ENCODE data around the gene NIP7. TPM values are rescaled to one million over a fixed set of nuclear protein-coding genes. Genes with fewer than 3 reads are reported as not detected.
"Not testable (repeated sequence)": the region's sequence is repeated elsewhere in the genome, so short reads cannot be mapped to it uniquely, and the experiment has no call there.

Gene NIP7
- total RNA-seq, 2 experiments from 2014 or later, result 39.1 to 41.3 TPM

GRCh38 chr16:69346683-69347082 is 7.1 kb downstream of the NIP7 start:
- no peaks in the 10 kb centered on the region for H3K27me3 Mint-ChIP-seq
- peaks cover 12% of the 10 kb centered on the region for H3K4me1 Mint-ChIP-seq
- ATAC-seq (no peak), DNase-seq (no peak)
- no peak overlapping the region for H3K4me3 Mint-ChIP-seq
- intact Hi-C loops (cut with DNase I, micrococcal nuclease), result no loop called here
- H3K36me3 Mint-ChIP-seq (ENCODE audit: low read depth), result peaks cover 39% of the 10 kb centered on the region
- ChIA-PET CTCF (interaction anchor here (0.7 kb wide), 1 partner anchor 36 kb away, joined by 3 read pairs; no protein-coding TSS in a partner anchor), POLR2A (interaction anchor here (0.5 to 1.2 kb wide), 2 partner anchors 10 to 683 kb away, joined by 3 to 4 read pairs; no protein-coding TSS in a partner anchor)
- no peaks in the 10 kb centered on the region for H3K9me3 Mint-ChIP-seq (ENCODE audit: low read depth)
- no peak overlapping the region for H3K27ac Mint-ChIP-seq

- POLR2A ChIA-PET, result interaction anchor here (0.7 kb wide), 1 partner anchor 13 kb away, joined by 3 read pairs; no protein-coding TSS in a partner anchor
- H3K36me3 Mint-ChIP-seq (ENCODE audit: low read depth), result peaks cover 36% of the 10 kb centered on the region
- H3K9me3 Mint-ChIP-seq (ENCODE audit: low read depth), result no peaks in the 10 kb centered on the region
- no peak overlapping the region for H3K27ac Mint-ChIP-seq
- DNase-seq (no peak), ATAC-seq (no peak)
- intact Hi-C loops (cut with DNase I, micrococcal nuclease), result no loop called here
- CTCF ChIA-PET, result interaction anchor here (0.6 kb wide), 1 partner anchor 48 kb away, joined by 3 read pairs; no protein-coding TSS in a partner anchor
- H3K27me3 Mint-ChIP-seq, result no peaks in the 10 kb centered on the region
- H3K4me1 Mint-ChIP-seq, result peaks cover 8% of the 10 kb centered on the region
- no peak overlapping the region for H3K4me3 Mint-ChIP-seq
Observed at GRCh38 chr16:69348222-69348621, 8.7 kb downstream of the NIP7 start.

DNA sequence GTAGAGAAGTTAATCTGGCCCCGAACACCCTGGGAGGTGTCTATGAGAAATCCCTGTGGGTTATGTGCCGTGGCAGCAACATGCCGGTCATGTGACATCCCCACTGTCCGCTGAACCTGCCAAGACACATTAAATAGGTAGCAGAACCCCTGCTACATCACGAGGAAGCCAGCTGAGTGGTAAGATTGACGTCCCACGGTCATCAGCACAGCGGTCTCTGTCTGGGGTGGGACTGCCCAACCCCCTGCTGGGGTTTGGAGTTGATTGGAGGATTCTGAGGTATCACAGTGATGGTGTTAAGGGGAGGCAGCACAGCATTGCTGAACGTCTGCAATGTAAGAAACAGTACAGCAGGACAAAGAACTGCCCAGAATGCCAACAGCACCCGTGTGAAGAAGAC is 10.0 kb downstream of the NIP7 start:
- CTCF ChIA-PET, result no interaction called here
- no peak overlapping the region for H3K27ac Mint-ChIP-seq
- DNase-seq (no peak), ATAC-seq (no peak)
- no peaks in the 10 kb centered on the region for H3K9me3 Mint-ChIP-seq (ENCODE audit: low read depth)
- no peaks in the 10 kb centered on the region for H3K27me3 Mint-ChIP-seq
- intact Hi-C loops (cut with DNase I, micrococcal nuclease), result no loop called here
- POLR2A ChIA-PET, result no interaction called here
- H3K4me3 Mint-ChIP-seq, result no peak overlapping the region
- H3K4me1 Mint-ChIP-seq, result peaks cover 8% of the 10 kb centered on the region
- peaks cover 31% of the 10 kb centered on the region for H3K36me3 Mint-ChIP-seq (ENCODE audit: low read depth)

DNA sequence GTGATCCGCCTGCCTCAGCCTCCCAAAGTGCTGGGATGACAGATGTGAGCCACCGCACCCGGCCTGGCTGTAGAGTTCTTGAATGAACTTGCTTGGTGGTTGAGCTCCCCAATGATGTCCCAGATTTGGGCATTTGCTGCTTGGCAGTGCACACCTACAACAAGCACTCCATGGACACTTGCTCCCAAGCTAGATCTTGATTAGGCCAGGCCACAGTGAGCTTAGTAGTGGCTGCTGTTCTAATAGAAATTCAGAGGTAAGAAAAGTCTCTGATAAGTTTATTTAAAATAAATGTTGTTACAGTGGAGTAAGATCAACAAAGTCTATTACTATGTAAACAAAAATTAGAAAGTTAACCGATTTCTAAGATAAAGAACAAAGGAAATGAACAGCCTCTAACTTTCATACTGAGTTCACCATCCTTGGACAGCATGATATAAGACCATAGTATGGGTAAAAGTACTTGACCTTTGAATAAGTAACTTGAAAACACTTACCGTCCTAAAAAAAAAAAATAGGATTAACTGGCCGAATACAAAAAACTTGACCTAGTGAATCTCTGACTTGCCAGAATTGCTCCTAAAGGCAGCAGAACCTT is 11.1 kb downstream of the NIP7 start:
- ChIA-PET CTCF (interaction anchor here (0.8 kb wide), 2 partner anchors 374 to 404 kb away, joined by 3 to 4 read pairs; no protein-coding TSS in a partner anchor), POLR2A (no interaction called here)
- H3K36me3 Mint-ChIP-seq (ENCODE audit: low read depth), result peaks cover 29% of the 10 kb centered on the region

DNA sequence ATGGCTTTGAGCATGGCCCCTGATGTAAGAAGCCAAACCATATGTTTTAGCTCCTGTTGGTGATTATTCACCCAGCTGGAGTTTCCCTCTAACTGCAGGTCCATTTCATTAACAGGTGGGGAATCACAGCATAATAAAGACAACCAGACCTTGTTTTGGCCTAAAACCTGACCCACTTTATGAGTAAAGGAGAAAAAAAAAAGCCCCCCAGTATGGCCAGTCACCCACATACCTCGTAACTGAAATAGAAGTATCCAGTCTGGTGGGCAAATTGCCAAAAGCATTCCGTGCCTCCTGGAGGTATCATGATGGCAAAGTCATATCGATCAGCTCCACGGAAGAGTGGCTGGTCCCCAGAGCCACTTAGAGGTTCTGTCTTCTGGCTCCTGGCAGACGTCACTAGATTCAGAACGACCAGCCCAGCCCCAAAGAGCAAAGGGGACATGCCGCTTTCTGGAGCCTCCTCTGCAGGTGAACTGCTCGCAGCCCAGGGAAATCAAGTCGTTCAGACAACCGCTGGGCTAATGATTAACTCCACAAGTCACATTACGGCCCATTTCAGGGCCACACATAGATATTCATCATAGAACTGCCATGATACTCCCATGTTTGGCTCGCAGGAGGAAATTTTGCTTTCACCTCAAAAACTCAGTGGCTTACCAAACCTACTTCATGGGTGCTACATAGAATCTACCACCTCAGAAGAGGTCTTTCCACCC is 11.9 kb downstream of the NIP7 start, which contains the start of gene TMED6:
Gene TMED6, minus strand, starts transcription at position 478 of the 719 bp plus-strand sequence. Its CDS starts 33 bp downstream, at position 445.
- Mint-ChIP-seq H3K4me3 (no peak within 1 kb of the TSS), H3K36me3 (ENCODE audit: low read depth) (peaks cover 29% of the 10 kb centered on the region), H3K27ac (no peak within 1 kb of the TSS), H3K4me1 (no peaks in the 10 kb centered on the region), H3K27me3 (no peaks in the 10 kb centered on the region), H3K9me3 (ENCODE audit: low read depth) (no peaks in the 10 kb centered on the region)
- no peak for ATAC-seq
- intact Hi-C loops (cut with DNase I, micrococcal nuclease), result no loop called here
- POLR2A ChIA-PET, result interaction anchor here (0.6 to 0.7 kb wide), 2 partner anchors 26 to 701 kb away, joined by 4 to 6 read pairs; no protein-coding TSS in a partner anchor
- no peak for DNase-seq
- CTCF ChIA-PET, result interaction anchor here (0.8 kb wide), 1 partner anchor 403 kb away, joined by 3 read pairs; no protein-coding TSS in a partner anchor

More for the DNA sequence above, 11.1 kb downstream of the NIP7 start:
- Mint-ChIP-seq H3K9me3 (ENCODE audit: low read depth) (no peaks in the 10 kb centered on the region), H3K4me3 (no peak overlapping the region), H3K4me1 (peaks cover 5% of the 10 kb centered on the region), H3K27me3 (no peaks in the 10 kb centered on the region), H3K27ac (no peak overlapping the region)
- no peak for DNase-seq
- ATAC-seq, result no peak
- intact Hi-C loops (cut with DNase I, micrococcal nuclease), result no loop called here

DNA sequence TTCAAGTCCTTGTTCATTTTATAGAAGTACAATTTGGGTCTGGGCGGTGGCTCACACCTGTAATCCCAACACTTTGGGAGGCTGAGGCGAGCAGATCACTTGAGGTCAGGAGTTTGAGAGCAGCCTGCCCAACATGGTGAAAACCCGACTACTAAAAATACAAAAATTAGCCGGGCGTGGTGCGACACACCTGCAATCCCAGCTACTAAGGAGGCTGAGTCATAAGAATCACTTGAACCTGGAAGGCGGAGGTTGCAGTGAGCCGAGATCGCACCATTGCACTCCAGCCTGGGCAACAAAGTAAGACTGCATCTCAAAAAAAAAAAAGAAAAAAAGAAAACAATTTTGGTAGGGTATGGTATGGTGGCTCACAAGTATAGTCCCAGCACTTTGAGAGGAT is 20.5 kb downstream of the NIP7 start:
- H3K36me3 Mint-ChIP-seq (ENCODE audit: low read depth), result peaks cover 31% of the 10 kb centered on the region
- ATAC-seq; POLR2A ChIA-PET; intact Hi-C loops (cut with DNase I, micrococcal nuclease); DNase-seq; H3K27me3 Mint-ChIP-seq; H3K4me1 Mint-ChIP-seq; H3K9me3 Mint-ChIP-seq (ENCODE audit: low read depth); H3K4me3 Mint-ChIP-seq; CTCF ChIA-PET; H3K27ac Mint-ChIP-seq: not testable (repeated sequence)

DNA sequence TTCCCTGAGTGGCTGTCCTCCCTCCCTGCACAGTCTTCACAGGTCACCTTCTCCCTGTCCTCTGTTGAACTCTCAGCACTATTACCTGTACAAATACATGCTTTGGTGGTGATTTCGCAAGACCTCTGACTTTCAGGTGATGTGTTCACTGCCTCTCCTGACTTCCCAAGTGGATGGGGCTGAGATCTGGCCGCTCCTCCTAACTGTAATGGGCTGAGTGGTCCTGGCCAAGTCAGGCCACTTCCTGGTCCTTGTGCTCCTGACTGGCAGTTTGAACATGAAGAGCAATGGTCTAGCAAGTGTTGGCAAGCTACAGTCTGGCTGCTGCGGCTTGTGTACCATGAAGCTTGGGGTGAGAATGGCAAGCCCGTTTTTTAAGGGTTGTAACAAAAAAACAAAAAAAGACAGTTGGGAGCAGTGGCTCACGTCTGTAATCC is 23.7 kb downstream of the NIP7 start:
- ChIA-PET POLR2A (no interaction called here), CTCF (no interaction called here)
- DNase-seq, result no peak
- no peak overlapping the region for H3K27ac Mint-ChIP-seq
- no peak for ATAC-seq
- no peaks in the 10 kb centered on the region for H3K27me3 Mint-ChIP-seq
- no peaks in the 10 kb centered on the region for H3K9me3 Mint-ChIP-seq (ENCODE audit: low read depth)
- intact Hi-C loops (cut with DNase I, micrococcal nuclease), result no loop called here
- peaks cover 19% of the 10 kb centered on the region for H3K4me1 Mint-ChIP-seq
- no peak overlapping the region for H3K4me3 Mint-ChIP-seq
- H3K36me3 Mint-ChIP-seq (ENCODE audit: low read depth), result peaks cover 44% of the 10 kb centered on the region

GRCh38 chr16:69364088-69364487 is 24.5 kb downstream of the NIP7 start:
- DNase-seq (no peak), ATAC-seq (no peak)
- H3K27ac Mint-ChIP-seq, result no peak overlapping the region
- H3K4me3 Mint-ChIP-seq, result no peak overlapping the region
- H3K36me3 Mint-ChIP-seq (ENCODE audit: low read depth), result peaks cover 47% of the 10 kb centered on the region
- H3K9me3 Mint-ChIP-seq (ENCODE audit: low read depth), result no peaks in the 10 kb centered on the region
- intact Hi-C loops (cut with DNase I, micrococcal nuclease), result no loop called here
- ChIA-PET CTCF (no interaction called here), POLR2A (no interaction called here)
- no peaks in the 10 kb centered on the region for H3K27me3 Mint-ChIP-seq
- H3K4me1 Mint-ChIP-seq, result peaks cover 19% of the 10 kb centered on the region

- H3K36me3 Mint-ChIP-seq (ENCODE audit: low read depth), result peaks cover 57% of the 10 kb centered on the region
Observed at GRCh38 chr16:69365901-69366300, 26.3 kb downstream of the NIP7 start.

DNA sequence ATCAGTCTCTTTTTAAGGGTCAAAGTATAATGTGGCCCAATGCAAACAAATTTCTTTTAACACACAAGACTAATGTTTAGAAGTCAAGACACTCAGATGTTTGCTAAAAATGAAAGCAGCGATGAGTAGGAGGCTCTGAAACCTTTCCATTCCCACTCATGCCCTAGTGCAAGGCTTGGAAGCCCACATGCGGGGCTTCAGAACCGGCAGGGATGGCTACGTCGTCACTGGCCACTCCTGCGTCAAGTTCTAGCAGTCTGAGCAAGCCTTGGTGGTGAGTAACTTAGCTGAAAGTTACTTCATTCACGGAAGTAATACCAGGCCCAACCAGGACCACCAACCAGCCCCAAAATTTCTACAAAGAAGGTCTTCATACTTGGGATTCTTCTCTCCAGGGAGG is 26.9 kb downstream of the NIP7 start:
- peaks cover 21% of the 10 kb centered on the region for H3K4me1 Mint-ChIP-seq
- no peaks in the 10 kb centered on the region for H3K9me3 Mint-ChIP-seq (ENCODE audit: low read depth)
- peak overlapping the region; percentile 75 for H3K27ac Mint-ChIP-seq
- H3K4me3 Mint-ChIP-seq, result no peak overlapping the region
- no peaks in the 10 kb centered on the region for H3K27me3 Mint-ChIP-seq
- peak; percentile 83 for ATAC-seq
- CTCF ChIA-PET, result interaction anchor here (0.7 to 1.0 kb wide), 2 partner anchors 11 to 32 kb away, joined by 3 read pairs; no protein-coding TSS in a partner anchor
- POLR2A ChIA-PET, result no interaction called here
- peaks cover 58% of the 10 kb centered on the region for H3K36me3 Mint-ChIP-seq (ENCODE audit: low read depth)
- intact Hi-C loops (cut with DNase I, micrococcal nuclease), result no loop called here
- DNase-seq, result peak; percentile 54

More at GRCh38 chr16:69365901-69366300, 26.3 kb downstream of the NIP7 start:
- ATAC-seq (no peak), DNase-seq (no peak)
- intact Hi-C loops (cut with DNase I, micrococcal nuclease), result no loop called here
- Mint-ChIP-seq H3K4me1 (peaks cover 21% of the 10 kb centered on the region), H3K27ac (peak overlapping the region; percentile 75), H3K27me3 (no peaks in the 10 kb centered on the region), H3K9me3 (ENCODE audit: low read depth) (no peaks in the 10 kb centered on the region), H3K4me3 (no peak overlapping the region)
- ChIA-PET POLR2A (no interaction called here), CTCF (no interaction called here)

DNA sequence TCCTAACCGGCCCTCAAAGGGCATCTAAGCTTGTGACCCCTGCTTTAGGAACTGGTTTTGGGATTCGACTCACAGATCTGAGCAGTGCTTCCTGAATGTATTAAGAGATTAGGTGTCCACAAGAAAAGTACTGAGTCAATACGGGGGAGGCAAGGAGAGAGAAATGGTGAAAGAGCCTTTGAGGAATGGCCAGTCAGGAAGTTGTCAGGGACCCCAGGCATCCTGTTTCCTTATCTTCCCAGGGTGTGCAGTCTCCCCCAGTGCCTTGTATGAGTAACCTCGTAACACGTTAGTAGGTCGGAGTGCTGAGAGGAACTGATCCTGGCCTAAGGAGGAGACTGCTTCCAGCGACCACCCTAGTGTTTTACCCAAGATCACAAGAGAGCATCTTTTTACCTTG is 28.4 kb downstream of the NIP7 start:
- H3K4me1 Mint-ChIP-seq, result peaks cover 21% of the 10 kb centered on the region
- ChIA-PET CTCF (interaction anchor here (1.1 kb wide), 1 partner anchor 28 kb away, joined by 4 read pairs; no protein-coding TSS in a partner anchor), POLR2A (no interaction called here)
- H3K27me3 Mint-ChIP-seq, result no peaks in the 10 kb centered on the region
- DNase-seq (no peak), ATAC-seq (no peak)
- intact Hi-C loops (cut with DNase I, micrococcal nuclease), result no loop called here
- H3K27ac Mint-ChIP-seq, result peak overlapping the region; percentile 29
- no peaks in the 10 kb centered on the region for H3K9me3 Mint-ChIP-seq (ENCODE audit: low read depth)
- H3K36me3 Mint-ChIP-seq (ENCODE audit: low read depth), result peaks cover 62% of the 10 kb centered on the region
- H3K4me3 Mint-ChIP-seq, result no peak overlapping the region

DNA sequence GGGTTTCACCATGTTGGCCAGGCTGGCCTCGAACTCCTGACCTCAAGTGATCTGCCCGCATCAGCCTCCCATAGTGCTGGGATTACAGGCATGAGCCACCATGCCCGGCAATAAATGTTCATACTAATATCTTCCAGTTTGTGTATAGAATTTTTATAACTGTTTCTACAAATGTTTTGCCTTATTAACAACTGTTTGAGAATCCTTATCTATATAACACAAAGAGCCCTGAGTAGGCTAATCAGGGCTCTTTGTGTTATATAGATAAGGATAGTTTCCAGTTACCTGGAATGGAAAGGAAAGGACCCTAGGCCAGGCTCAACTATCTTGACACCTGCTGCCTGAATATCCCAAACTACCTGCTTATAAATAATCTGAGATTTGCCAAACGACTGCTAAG is 29.3 kb downstream of the NIP7 start:
- intact Hi-C loops (cut with DNase I, micrococcal nuclease), result no loop called here
- Mint-ChIP-seq H3K36me3 (ENCODE audit: low read depth) (peaks cover 60% of the 10 kb centered on the region), H3K4me3 (no peak overlapping the region), H3K27me3 (no peaks in the 10 kb centered on the region), H3K27ac (no peak overlapping the region), H3K9me3 (ENCODE audit: low read depth) (no peaks in the 10 kb centered on the region), H3K4me1 (peaks cover 24% of the 10 kb centered on the region)
- DNase-seq (no peak), ATAC-seq (no peak)
- ChIA-PET CTCF (interaction anchor here (1.1 kb wide), 1 partner anchor 27 kb away, joined by 4 read pairs; no protein-coding TSS in a partner anchor), POLR2A (no interaction called here)

Measured in activated CD4-positive, alpha-beta T cell treated with anti-CD3 and anti-CD28 coated beads for 36 hours (primary cell).